Endothelial cell of hepatic sinusoid (primary cell): ENCODE measurements around the gene KLHL42.

Experiments used
- in situ Hi-C: cut with HindIII; loops from 2 replicates; pipeline ENCODE4 v1.10.0; 2017; ENCODE audit warnings: low sequenced_read_pairs

Gene KLHL42

GRCh38 chr12:27779416-27779919 is 565 bp upstream of the KLHL42 start:
- in situ Hi-C loops: no loop called here

- in situ Hi-C loops: no loop called here
Observed at GRCh38 chr12:27780612-27781408, 777 bp downstream of the KLHL42 start.

- in situ Hi-C loops: no loop called here
Observed at GRCh38 chr12:27781680-27782079, 1.6 kb downstream of the KLHL42 start.

GRCh38 chr12:27782481-27782880 is 2.4 kb downstream of the KLHL42 start:
- in situ Hi-C loops: no loop called here

GRCh38 chr12:27785882-27786570 is 6.0 kb downstream of the KLHL42 start:
- in situ Hi-C loops: no loop called here

GRCh38 chr12:27787559-27787958 is 7.5 kb downstream of the KLHL42 start:
- in situ Hi-C loops: no loop called here

- in situ Hi-C loops: no loop called here
Observed at GRCh38 chr12:27790179-27790578, 10.1 kb downstream of the KLHL42 start.

GRCh38 chr12:27794818-27795584 is 15.0 kb downstream of the KLHL42 start:
- in situ Hi-C loops: no loop called here

- in situ Hi-C loops: no loop called here
Observed at GRCh38 chr12:27796128-27796527, 16.1 kb downstream of the KLHL42 start.

GRCh38 chr12:27797301-27798025 is 17.4 kb downstream of the KLHL42 start:
- in situ Hi-C loops: no loop called here

- in situ Hi-C loops: no loop called here
Observed at GRCh38 chr12:27800819-27801218, 20.8 kb downstream of the KLHL42 start.

- in situ Hi-C loops: no loop called here
Observed at GRCh38 chr12:27801630-27802029, 21.6 kb downstream of the KLHL42 start.

GRCh38 chr12:27802511-27802910 is 22.5 kb downstream of the KLHL42 start:
- in situ Hi-C loops: no loop called here

- in situ Hi-C loops: no loop called here
Observed at GRCh38 chr12:27802936-27803335, 22.9 kb downstream of the KLHL42 start.

GRCh38 chr12:27805238-27805637 is 25.2 kb downstream of the KLHL42 start:
- in situ Hi-C loops: no loop called here

- in situ Hi-C loops: no loop called here
Observed at GRCh38 chr12:27806259-27806658, 26.2 kb downstream of the KLHL42 start.

- in situ Hi-C loops: no loop called here
Observed at GRCh38 chr12:27807063-27807703, 27.1 kb downstream of the KLHL42 start.

- in situ Hi-C loops: no loop called here
Observed at GRCh38 chr12:27808841-27809240, 28.8 kb downstream of the KLHL42 start.

- in situ Hi-C loops: no loop called here
Observed at GRCh38 chr12:27810756-27811155, 30.7 kb downstream of the KLHL42 start.

- in situ Hi-C loops: no loop called here
Observed at GRCh38 chr12:27812502-27812901, 32.5 kb downstream of the KLHL42 start.
